ENCODE measurements around the gene PMVK.

The PMVK gene

GRCh38 chr1:154960446-154961136 lies 24.1 kb upstream of the PMVK start:
- peak overlapping the region; percentile 96 for H3K4me3 ChIP-seq
- H3K27me3 ChIP-seq (ENCODE audit: low read depth): no peaks in the 10 kb centered on the region
- peaks cover 14% of the 10 kb centered on the region for H3K4me1 ChIP-seq
- DNase-seq (ENCODE audit: low spot score in 2 of 2): no peak
- peaks cover 43% of the 10 kb centered on the region for H3K36me3 ChIP-seq (replicated peaks)
- H3K9me3 ChIP-seq: no peaks in the 10 kb centered on the region
- in situ Hi-C loops (cut with MboI; ENCODE audit: low sequenced_read_pairs): loop anchor here (5.0 kb wide), 1 partner anchor 92 kb away; the partner anchor contains the start of gene ADAM15

GRCh38 chr1:154959426-154959780 lies 22.9 kb upstream of the PMVK start:
- Histone ChIP-seq H3K9me3 (no peaks in the 10 kb centered on the region), H3K4me3 (no peak overlapping the region), H3K36me3 (replicated peaks) (peaks cover 31% of the 10 kb centered on the region), H3K27me3 (ENCODE audit: low read depth) (no peaks in the 10 kb centered on the region), H3K4me1 (peaks cover 24% of the 10 kb centered on the region)
- in situ Hi-C loops (cut with MboI; ENCODE audit: low sequenced_read_pairs): no loop called here
- no peak for DNase-seq (ENCODE audit: low spot score in 2 of 2)

- no peak for DNase-seq (ENCODE audit: low spot score in 2 of 2)
- Histone ChIP-seq H3K9me3 (no peaks in the 10 kb centered on the region), H3K36me3 (replicated peaks) (peaks cover 29% of the 10 kb centered on the region), H3K4me1 (peaks cover 25% of the 10 kb centered on the region), H3K27me3 (ENCODE audit: low read depth) (no peaks in the 10 kb centered on the region), H3K4me3 (no peak overlapping the region)
- in situ Hi-C loops (cut with MboI; ENCODE audit: low sequenced_read_pairs): no loop called here
Observed at GRCh38 chr1:154958681-154959425, 22.3 kb upstream of the PMVK start.

GRCh38 chr1:154958036-154958435 lies 21.5 kb upstream of the PMVK start:
- Histone ChIP-seq H3K4me3 (no peak overlapping the region), H3K4me1 (peaks cover 25% of the 10 kb centered on the region)
- in situ Hi-C loops (cut with MboI; ENCODE audit: low sequenced_read_pairs): no loop called here

DNA sequence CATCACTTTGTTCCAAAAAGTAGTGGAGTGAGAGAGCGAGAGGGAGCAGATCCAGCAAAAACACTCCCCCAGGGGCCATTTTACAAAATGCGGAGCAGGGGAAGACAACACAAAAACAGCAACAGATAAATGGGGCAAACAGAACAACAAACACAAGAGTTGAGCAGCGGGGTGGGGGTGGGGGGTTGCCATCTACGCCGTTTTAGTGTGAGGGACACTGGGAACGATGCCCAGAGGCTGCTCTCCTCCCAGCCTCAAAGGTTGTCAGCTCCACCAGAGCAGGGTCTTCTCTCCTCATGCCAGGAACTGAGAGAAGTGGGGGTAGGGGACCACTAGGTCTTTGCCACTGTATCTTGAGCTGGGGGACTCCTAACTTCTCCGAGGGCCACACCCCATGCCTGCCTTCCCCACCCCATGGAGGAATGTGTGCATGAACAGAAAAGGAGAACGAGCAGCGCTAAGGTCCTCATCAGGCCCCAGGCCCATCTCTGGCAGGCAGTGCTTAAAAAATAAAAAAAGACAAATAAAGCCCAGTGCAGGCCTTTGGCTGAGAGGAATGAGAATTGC lies 20.7 kb upstream of the PMVK start:
- H3K27me3 ChIP-seq (ENCODE audit: low read depth): no peaks in the 10 kb centered on the region
- in situ Hi-C loops (cut with MboI; ENCODE audit: low sequenced_read_pairs): no loop called here
- DNase-seq (ENCODE audit: low spot score in 2 of 2): no peak
- no peaks in the 10 kb centered on the region for H3K9me3 ChIP-seq
- no peak overlapping the region for H3K4me3 ChIP-seq
- H3K4me1 ChIP-seq: peaks cover 25% of the 10 kb centered on the region
- H3K36me3 ChIP-seq (replicated peaks): peaks cover 19% of the 10 kb centered on the region

More at GRCh38 chr1:154958036-154958435, 21.5 kb upstream of the PMVK start:
- no peaks in the 10 kb centered on the region for H3K9me3 ChIP-seq
- DNase-seq (ENCODE audit: low spot score in 2 of 2): no peak
- H3K36me3 ChIP-seq (replicated peaks): peaks cover 21% of the 10 kb centered on the region
- no peaks in the 10 kb centered on the region for H3K27me3 ChIP-seq (ENCODE audit: low read depth)

GRCh38 chr1:154956544-154956941 lies 20.0 kb upstream of the PMVK start:
- DNase-seq (ENCODE audit: low spot score in 2 of 2): no peak
- Histone ChIP-seq H3K4me1 (peaks cover 25% of the 10 kb centered on the region), H3K27me3 (ENCODE audit: low read depth) (no peaks in the 10 kb centered on the region), H3K9me3 (no peaks in the 10 kb centered on the region), H3K4me3 (peak overlapping the region; percentile 36), H3K36me3 (replicated peaks) (peaks cover 19% of the 10 kb centered on the region)
- in situ Hi-C loops (cut with MboI; ENCODE audit: low sequenced_read_pairs): no loop called here

DNA sequence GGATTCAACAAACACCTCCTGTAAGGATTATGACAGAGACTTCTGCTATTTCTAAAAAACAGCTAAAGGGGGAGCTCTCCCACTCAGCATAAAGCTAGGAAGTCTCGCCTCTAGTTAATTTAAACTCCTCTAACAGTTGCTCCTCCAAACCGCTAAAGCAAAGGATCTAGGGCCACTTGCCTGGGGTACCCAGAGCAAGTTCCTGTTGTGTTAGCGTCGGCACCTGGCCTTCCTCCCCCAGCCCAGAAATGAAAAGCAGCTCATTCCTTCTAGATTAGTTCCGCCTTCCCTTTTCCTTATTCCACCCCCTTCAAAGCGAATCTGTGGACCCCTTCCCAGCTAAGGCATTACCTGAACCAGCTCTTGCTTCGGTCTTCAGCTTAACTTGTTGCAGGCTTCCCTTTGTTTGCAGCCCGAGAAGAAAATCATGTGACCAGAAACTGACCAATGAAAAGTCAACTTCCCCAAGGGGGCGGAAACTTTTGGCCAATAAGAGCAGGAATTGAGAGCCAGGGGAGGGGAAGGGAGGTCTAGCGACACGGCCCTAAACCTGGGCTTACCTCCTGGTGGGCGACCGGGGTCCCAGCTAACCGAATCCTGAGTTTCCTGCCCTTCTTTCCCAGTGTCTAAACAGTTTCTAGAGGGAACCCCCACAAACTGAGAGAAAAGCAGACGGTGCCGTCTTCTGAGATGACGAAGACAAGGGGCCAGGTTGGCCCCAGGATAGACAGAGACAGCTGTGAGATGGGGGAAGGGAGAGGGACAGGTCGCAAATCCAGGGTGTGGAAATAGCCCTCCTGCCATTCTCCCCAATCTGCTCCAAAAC lies 19.4 kb upstream of the PMVK start, which contains the start of gene PBXIP1:
TSS of gene PBXIP1 (minus strand) at position 382 of the 826 bp plus-strand sequence. CDS start 2,378 bp downstream, outside the sequence.
- Histone ChIP-seq H3K9me3 (no peaks in the 10 kb centered on the region), H3K27me3 (ENCODE audit: low read depth) (no peaks in the 10 kb centered on the region), H3K4me1 (peaks cover 25% of the 10 kb centered on the region), H3K36me3 (replicated peaks) (peaks cover 19% of the 10 kb centered on the region), H3K4me3 (peak within 1 kb of the TSS; percentile 36)
- peak; percentile 91 for DNase-seq (ENCODE audit: low spot score in 2 of 2)
- in situ Hi-C loops (cut with MboI; ENCODE audit: low sequenced_read_pairs): no loop called here

- peak; percentile 45 to 62 for DNase-seq (ENCODE audit: low spot score in 2 of 2)
- in situ Hi-C loops (cut with MboI; ENCODE audit: low sequenced_read_pairs): no loop called here
- Histone ChIP-seq H3K4me1 (peaks cover 19% of the 10 kb centered on the region), H3K4me3 (peak overlapping the region; percentile 36), H3K36me3 (replicated peaks) (peaks cover 19% of the 10 kb centered on the region), H3K27me3 (ENCODE audit: low read depth) (no peaks in the 10 kb centered on the region), H3K9me3 (no peaks in the 10 kb centered on the region)
Observed at GRCh38 chr1:154955039-154955717, 18.7 kb upstream of the PMVK start.

DNA sequence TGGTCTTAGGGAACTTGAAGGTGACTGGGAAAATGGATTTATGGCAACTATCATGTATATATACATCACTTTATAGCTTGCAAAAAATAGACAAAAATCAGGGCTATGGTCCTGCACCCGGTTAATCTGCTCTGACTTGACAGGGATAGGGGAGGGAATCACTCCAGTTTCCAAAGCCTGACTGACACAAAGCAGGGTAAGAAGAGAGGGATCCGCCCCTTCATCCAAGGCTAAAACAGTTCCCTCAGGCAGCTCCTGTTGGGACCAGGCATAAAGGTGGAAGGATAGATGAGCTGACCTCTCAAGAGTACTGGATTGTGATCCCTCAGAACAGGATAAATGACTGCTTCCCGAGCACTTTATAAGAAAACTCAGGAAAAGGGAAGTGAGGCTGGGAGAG lies 18.0 kb upstream of the PMVK start:
- in situ Hi-C loops (cut with MboI; ENCODE audit: low sequenced_read_pairs): no loop called here
- Histone ChIP-seq H3K4me1 (peaks cover 19% of the 10 kb centered on the region), H3K36me3 (replicated peaks) (peaks cover 15% of the 10 kb centered on the region), H3K9me3 (no peaks in the 10 kb centered on the region), H3K4me3 (no peak overlapping the region), H3K27me3 (ENCODE audit: low read depth) (no peaks in the 10 kb centered on the region)
- no peak for DNase-seq (ENCODE audit: low spot score in 2 of 2)

GRCh38 chr1:154953611-154954038 lies 17.1 kb upstream of the PMVK start:
- H3K9me3 ChIP-seq: no peaks in the 10 kb centered on the region
- no peak overlapping the region for H3K4me3 ChIP-seq
- H3K4me1 ChIP-seq: peaks cover 19% of the 10 kb centered on the region
- peaks cover 6% of the 10 kb centered on the region for H3K36me3 ChIP-seq (replicated peaks)
- no peak for DNase-seq (ENCODE audit: low spot score in 2 of 2)
- no peaks in the 10 kb centered on the region for H3K27me3 ChIP-seq (ENCODE audit: low read depth)
- in situ Hi-C loops (cut with MboI; ENCODE audit: low sequenced_read_pairs): no loop called here

DNA sequence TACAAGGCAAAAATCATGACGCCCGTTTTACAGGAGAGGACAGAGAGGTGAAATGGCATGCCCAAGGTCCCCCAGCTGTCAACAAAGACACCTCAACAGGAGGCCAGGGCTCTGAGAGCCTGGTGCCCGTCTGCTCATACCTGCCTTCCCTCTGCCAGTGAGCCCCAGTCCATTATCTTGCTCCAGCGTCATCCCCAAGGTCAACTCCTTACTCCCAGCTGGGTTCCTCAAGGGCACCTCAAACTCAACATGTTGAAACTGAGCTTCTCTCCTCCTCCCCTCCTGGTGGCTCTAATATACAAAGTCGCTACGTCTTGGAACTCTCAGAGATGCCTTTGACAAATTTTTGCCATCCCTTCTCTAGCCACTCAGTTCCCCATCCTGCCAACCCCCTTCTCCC lies 16.1 kb upstream of the PMVK start:
- Histone ChIP-seq H3K27me3 (ENCODE audit: low read depth) (no peaks in the 10 kb centered on the region), H3K9me3 (no peaks in the 10 kb centered on the region), H3K36me3 (replicated peaks) (no peaks in the 10 kb centered on the region), H3K4me3 (no peak overlapping the region), H3K4me1 (peaks cover 19% of the 10 kb centered on the region)
- DNase-seq (ENCODE audit: low spot score in 2 of 2): no peak
- in situ Hi-C loops (cut with MboI; ENCODE audit: low sequenced_read_pairs): no loop called here

DNA sequence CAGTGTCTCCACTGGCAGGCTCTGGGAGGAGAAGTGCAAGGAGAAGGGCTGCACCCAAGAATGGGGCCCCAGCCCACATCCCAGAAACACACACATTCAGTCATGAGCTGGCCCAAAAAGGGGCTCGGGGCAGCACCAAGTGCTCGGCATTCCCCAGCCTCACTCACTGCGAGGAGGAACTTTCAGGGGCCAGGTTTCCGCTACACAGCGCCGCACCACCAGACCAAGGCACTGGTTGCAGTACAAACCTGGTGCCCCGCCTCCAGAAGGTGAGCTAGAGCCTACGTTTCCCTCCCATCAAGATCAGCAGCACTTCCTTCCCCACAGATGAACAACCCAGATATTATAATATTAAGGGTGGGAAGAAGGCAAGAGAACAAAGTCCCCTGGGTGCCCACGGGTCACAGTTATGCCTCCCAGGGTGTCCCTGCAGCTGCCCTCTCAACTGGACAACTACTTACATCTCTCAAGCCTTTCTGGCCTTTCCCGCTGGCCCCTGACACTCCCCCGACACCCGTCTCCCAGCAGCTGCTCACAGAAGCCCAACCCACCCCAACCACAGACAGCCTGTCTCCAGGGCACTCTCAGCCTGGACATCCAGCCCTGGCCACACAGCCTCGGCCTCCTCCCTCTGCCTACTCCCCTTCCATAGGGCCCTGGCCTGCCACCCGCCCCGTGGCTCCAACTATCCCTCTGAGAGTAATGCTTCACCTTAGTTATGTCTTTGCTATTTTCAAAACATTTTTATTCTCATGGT lies 15.6 kb upstream of the PMVK start:
- H3K4me3 ChIP-seq: no peak overlapping the region
- H3K27me3 ChIP-seq (ENCODE audit: low read depth): no peaks in the 10 kb centered on the region
- no peaks in the 10 kb centered on the region for H3K36me3 ChIP-seq (replicated peaks)
- DNase-seq (ENCODE audit: low spot score in 2 of 2): no peak
- in situ Hi-C loops (cut with MboI; ENCODE audit: low sequenced_read_pairs): no loop called here
- H3K4me1 ChIP-seq: peaks cover 19% of the 10 kb centered on the region
- H3K9me3 ChIP-seq: no peaks in the 10 kb centered on the region
